Neural progenitor cell (in vitro differentiated cells): ENCODE measurements around the gene PCNX3. TPM values are rescaled to one million over a fixed set of nuclear protein-coding genes. Genes with fewer than 3 reads are reported as not detected.

ENCODE experiments used
- DNase-seq: peaks from one replicate; pipeline ENCODE4 v3.0.0-alpha.2; 2016; ENCODE audit warnings: low spot score
- H2AFZ ChIP-seq: fragments of 200-600 bp; sonication (generic); replicated peaks from 2 replicates; pipeline ENCODE4 v1.6.1; 2016; ENCODE audit warnings: antibody characterized with exemption
- H3F3A ChIP-seq: fragments of 200-600 bp; sonication (generic); 2 replicates; pipeline ENCODE4 v1.6.1; 2016; ENCODE audit warnings: antibody characterized with exemption, low read depth
- H3K27ac ChIP-seq: fragments of 200-600 bp; sonication (generic); 2 replicates; pipeline ENCODE4 v1.5.1; 2016; ENCODE audit warnings: mild to moderate bottlenecking
- H3K27me3 ChIP-seq: fragments of 200-600 bp; sonication (generic); 2 replicates; pipeline ENCODE4 v1.6.1; 2016; ENCODE audit warnings: mild to moderate bottlenecking, moderate library complexity
- H3K36me3 ChIP-seq: fragments of 200-600 bp; sonication (generic); 2 replicates; pipeline ENCODE4 v1.5.1; 2016
- H3K4me1 ChIP-seq: fragments of 200-600 bp; sonication (generic); 2 replicates; pipeline ENCODE4 v1.6.1; 2016; ENCODE audit warnings: mixed run types
- H3K4me2 ChIP-seq: fragments of 200-600 bp; sonication (generic); 2 replicates; pipeline ENCODE4 v1.6.1; 2016
- H3K4me3 ChIP-seq: fragments of 200-600 bp; sonication (generic); 2 replicates; pipeline ENCODE4 v1.5.1; 2016
- H3K79me2 ChIP-seq: fragments of 200-600 bp; sonication (generic); 2 replicates; pipeline ENCODE4 v1.6.1; 2016; ENCODE audit warnings: low read depth
- H3K9ac ChIP-seq: fragments of 200-600 bp; sonication (generic); 2 replicates; pipeline ENCODE4 v1.6.1; 2016
- H3K9me3 ChIP-seq: fragments of 200-600 bp; sonication (generic); 2 replicates; pipeline ENCODE4 v1.5.1; 2016; ENCODE audit warnings: low read depth
- H4K20me1 ChIP-seq: fragments of 200-600 bp; sonication (generic); 2 replicates; pipeline ENCODE4 v1.6.1; 2016; ENCODE audit warnings: low read depth
- H3K27ac Mint-ChIP-seq: 3 replicates; pipeline ENCODE4 v1.8.0; 2021; ENCODE audit warnings: mixed read lengths
- H3K27me3 Mint-ChIP-seq: 2 replicates; pipeline ENCODE4 v1.8.0; 2022; ENCODE audit warnings: low read depth, mild to moderate bottlenecking, inconsistent platforms, moderate library complexity, mixed read lengths; ENCODE audit not compliant: insufficient read depth
- H3K36me3 Mint-ChIP-seq: 3 replicates; pipeline ENCODE4 v1.8.0; 2021; ENCODE audit warnings: mixed read lengths
- H3K4me1 Mint-ChIP-seq: 3 replicates; pipeline ENCODE4 v1.8.0; 2021; ENCODE audit warnings: mixed read lengths
- H3K4me3 Mint-ChIP-seq: 3 replicates; pipeline ENCODE4 v1.8.0; 2021; ENCODE audit warnings: mild to moderate bottlenecking, moderate library complexity, mixed read lengths
- H3K9me3 Mint-ChIP-seq: 3 replicates; pipeline ENCODE4 v1.8.0; 2020; ENCODE audit warnings: mixed read lengths
- CTCF ChIP-seq: fragments of 200-600 bp; sonication (generic); IDR thresholded peaks from 2 replicates; pipeline ENCODE4 v1.5.1; 2017; ENCODE audit warnings: antibody characterized with exemption, mild to moderate bottlenecking
- EZH2 ChIP-seq: fragments of 200-600 bp; sonication (generic); IDR thresholded peaks from 2 replicates; pipeline ENCODE4 v1.6.1; 2017; ENCODE audit warnings: antibody characterized with exemption, mild to moderate bottlenecking, moderate library complexity
- EZH2phosphoT487 ChIP-seq: fragments of 200-600 bp; sonication (generic); IDR thresholded peaks from 2 replicates; pipeline ENCODE4 v1.6.1; 2017; ENCODE audit warnings: antibody characterized with exemption
- total RNA-seq: library from RNA; depleted of rRNA; stranded (reverse); fragments of >200 nt; gene quantifications from 2 replicates; pipeline ENCODE4 v1.2.3, GENCODE V29; 2015; ENCODE audit warnings: low replicate concordance

Gene PCNX3
- total RNA-seq, 1 donor from 2014 or later: 6.6 TPM

- Histone ChIP-seq H3K4me1 (peaks cover 19% of the 10 kb centered on the region), H3K36me3 (no peaks in the 10 kb centered on the region), H3K9me3 (no peaks in the 10 kb centered on the region), H3K79me2 (peaks cover 46% of the 10 kb centered on the region), H3K4me2 (peak overlapping the region; percentile 75), H3F3A (peaks cover 22% of the 10 kb centered on the region), H2AFZ (no peak overlapping the region), H3K27ac (no peak overlapping the region), H4K20me1 (peaks cover 50% of the 10 kb centered on the region), H3K9ac (peak overlapping the region; percentile 61), H3K27me3 (no peaks in the 10 kb centered on the region), H3K4me3 (peak overlapping the region; percentile 80)
- DNase-seq: peak; percentile 45
- Mint-ChIP-seq H3K4me3 (peak overlapping the region; percentile 81), H3K9me3 (no peaks in the 10 kb centered on the region), H3K27me3 (peaks cover 9% of the 10 kb centered on the region), H3K4me1 (peaks cover 41% of the 10 kb centered on the region), H3K27ac (no peak overlapping the region), H3K36me3 (peaks cover 12% of the 10 kb centered on the region)
- TF ChIP-seq EZH2 (no peak), EZH2phosphoT487 (no peak), CTCF (no peak)
Observed at GRCh38 chr11:65613091-65613928, 2.3 kb upstream of the PCNX3 start.

GRCh38 chr11:65615950-65616574 lies 486 bp downstream of the PCNX3 start:
- TF ChIP-seq CTCF: no peak
- no peak for TF ChIP-seq EZH2
- no peak for TF ChIP-seq EZH2phosphoT487
- Histone ChIP-seq H4K20me1 (peaks cover 29% of the 10 kb centered on the region), H3K27me3 (no peaks in the 10 kb centered on the region), H3F3A (peaks cover 19% of the 10 kb centered on the region), H3K4me2 (peak overlapping the region; percentile 96), H3K9me3 (no peaks in the 10 kb centered on the region), H3K4me3 (peak overlapping the region; percentile 80), H2AFZ (no peak overlapping the region), H3K9ac (peak overlapping the region; percentile 61), H3K4me1 (peaks cover 19% of the 10 kb centered on the region), H3K27ac (peak overlapping the region; percentile 35), H3K36me3 (no peaks in the 10 kb centered on the region), H3K79me2 (peaks cover 46% of the 10 kb centered on the region)
- Mint-ChIP-seq H3K4me3 (peak overlapping the region; percentile 93), H3K27ac (peak overlapping the region; percentile 64), H3K4me1 (peaks cover 22% of the 10 kb centered on the region), H3K9me3 (no peaks in the 10 kb centered on the region), H3K27me3 (peaks cover 6% of the 10 kb centered on the region), H3K36me3 (peaks cover 5% of the 10 kb centered on the region)
- DNase-seq: peak; percentile 69

DNA sequence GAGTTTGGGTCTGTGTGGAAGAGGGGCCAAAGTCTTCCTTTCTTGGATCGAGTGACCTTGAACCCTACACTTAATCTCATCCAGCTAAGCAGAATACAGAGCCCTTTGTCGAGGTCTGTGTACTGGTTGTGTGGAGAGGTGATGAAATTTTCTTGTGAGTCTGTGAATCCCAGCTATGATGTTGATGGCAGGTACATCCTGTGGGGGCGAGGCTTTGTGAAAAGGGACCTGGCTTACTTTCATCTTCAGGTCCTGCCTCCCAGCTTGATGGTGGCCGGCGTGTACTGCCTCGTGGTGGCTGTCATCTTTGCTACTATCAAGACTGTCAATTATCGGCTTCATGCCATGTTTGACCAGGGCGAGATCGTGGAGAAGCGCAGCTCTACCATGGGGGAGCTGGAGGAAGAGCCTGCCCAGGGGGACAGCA lies 1.0 kb downstream of the PCNX3 start:
- Histone ChIP-seq H3K27me3 (no peaks in the 10 kb centered on the region), H3K79me2 (peaks cover 46% of the 10 kb centered on the region), H3F3A (peaks cover 19% of the 10 kb centered on the region), H3K4me1 (peaks cover 19% of the 10 kb centered on the region), H3K4me3 (peak overlapping the region; percentile 80), H4K20me1 (peaks cover 27% of the 10 kb centered on the region), H3K36me3 (no peaks in the 10 kb centered on the region), H3K4me2 (peak overlapping the region; percentile 96), H3K9me3 (no peaks in the 10 kb centered on the region), H2AFZ (no peak overlapping the region), H3K27ac (no peak overlapping the region), H3K9ac (peak overlapping the region; percentile 61)
- Mint-ChIP-seq H3K27ac (peak overlapping the region; percentile 64), H3K4me3 (peak overlapping the region; percentile 92), H3K4me1 (peaks cover 22% of the 10 kb centered on the region), H3K27me3 (peaks cover 7% of the 10 kb centered on the region), H3K9me3 (no peaks in the 10 kb centered on the region), H3K36me3 (peaks cover 5% of the 10 kb centered on the region)
- TF ChIP-seq CTCF: no peak
- no peak for TF ChIP-seq EZH2
- no peak for TF ChIP-seq EZH2phosphoT487
- DNase-seq: no peak
